Mucosa of stomach (tissue), 1 donor: ENCODE data around the gene CAMTA1.

Source experiments
- H3K27me3 ChIP-seq: one replicate; pipeline ENCODE4 v1.7.0; 2013; ENCODE audit warnings: mild to moderate bottlenecking, low read length; ENCODE audit not compliant: control insufficient read depth, insufficient read depth
- H3K36me3 ChIP-seq: one replicate; pipeline ENCODE4 v1.7.0; 2013; ENCODE audit warnings: low read length; ENCODE audit not compliant: control insufficient read depth, insufficient read depth
- H3K4me1 ChIP-seq: one replicate; pipeline ENCODE4 v1.7.0; 2013; ENCODE audit warnings: mild to moderate bottlenecking, low read length; ENCODE audit not compliant: control insufficient read depth, insufficient read depth
- H3K4me3 ChIP-seq: one replicate; pipeline ENCODE4 v1.7.0; 2013; ENCODE audit warnings: low read length
- H3K9ac ChIP-seq: one replicate; pipeline ENCODE4 v1.7.0; 2013; ENCODE audit warnings: mild to moderate bottlenecking, low read length, moderate library complexity
- H3K9me3 ChIP-seq: one replicate; pipeline ENCODE4 v1.7.0; 2013; ENCODE audit warnings: mild to moderate bottlenecking, low read length, moderate library complexity; ENCODE audit not compliant: control insufficient read depth
- donor health status: Pancreatic carcinoma.

CAMTA1 gene

DNA sequence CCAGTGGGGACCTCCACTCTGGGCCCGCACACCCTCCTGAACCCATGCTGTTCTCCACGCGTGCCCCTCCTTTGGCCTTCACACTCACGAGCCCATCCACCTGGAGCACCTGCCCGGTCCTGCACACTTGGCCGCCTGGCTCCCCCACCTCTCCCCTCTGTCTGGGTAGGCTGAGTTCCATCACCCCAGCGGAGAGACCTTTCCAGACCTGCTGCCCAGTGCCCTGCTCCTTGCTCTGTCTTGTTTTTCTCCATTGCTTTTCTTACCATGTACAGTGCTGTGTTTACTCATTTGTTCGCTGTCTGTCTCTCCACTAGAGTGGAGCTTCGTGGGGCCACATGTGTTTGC, 634.8 kb downstream of the CAMTA1 start:
- no peaks in the 10 kb centered on the region for H3K4me1 ChIP-seq
- no peaks in the 10 kb centered on the region for H3K36me3 ChIP-seq
- no peak overlapping the region for H3K9ac ChIP-seq

DNA sequence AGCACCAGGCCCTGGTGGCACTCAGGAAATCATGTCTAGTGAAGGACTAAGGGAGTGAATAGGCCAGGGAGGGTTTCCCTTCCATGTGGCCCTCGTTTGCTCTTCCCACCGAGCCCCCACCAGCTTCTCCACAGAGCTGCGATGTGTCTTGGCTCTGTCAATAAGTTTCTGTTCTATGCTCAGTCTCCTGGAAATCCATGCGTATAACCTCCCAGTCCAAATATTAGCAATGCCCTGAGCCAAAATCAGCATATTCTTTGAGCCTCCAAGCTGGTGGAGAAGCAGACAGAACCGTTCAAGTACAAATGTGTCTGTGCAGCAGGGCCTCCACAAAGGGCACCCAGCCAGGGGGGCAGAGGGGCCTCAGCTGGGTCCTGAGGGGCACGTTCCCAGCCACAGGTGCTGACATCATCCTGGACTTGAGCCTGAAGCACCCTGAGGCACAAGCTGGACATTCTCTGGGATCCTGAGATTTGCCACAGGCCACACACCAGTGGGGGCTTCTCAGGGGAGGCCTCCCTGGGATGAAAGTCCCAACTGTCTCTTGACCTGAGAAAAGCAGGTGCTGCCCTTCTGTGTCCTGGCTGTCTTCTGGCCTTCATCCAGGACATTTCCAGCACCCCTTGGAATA, 635.3 kb downstream of the CAMTA1 start:
- H3K9ac ChIP-seq: no peak overlapping the region
- H3K9me3 ChIP-seq: no peaks in the 10 kb centered on the region
- H3K36me3 ChIP-seq: no peaks in the 10 kb centered on the region
- no peaks in the 10 kb centered on the region for H3K4me1 ChIP-seq
- H3K27me3 ChIP-seq: no peaks in the 10 kb centered on the region
- no peak overlapping the region for H3K4me3 ChIP-seq

More for the DNA sequence above, 634.8 kb downstream of the CAMTA1 start:
- Histone ChIP-seq H3K9me3 (no peaks in the 10 kb centered on the region), H3K27me3 (no peaks in the 10 kb centered on the region), H3K4me3 (no peak overlapping the region)

DNA sequence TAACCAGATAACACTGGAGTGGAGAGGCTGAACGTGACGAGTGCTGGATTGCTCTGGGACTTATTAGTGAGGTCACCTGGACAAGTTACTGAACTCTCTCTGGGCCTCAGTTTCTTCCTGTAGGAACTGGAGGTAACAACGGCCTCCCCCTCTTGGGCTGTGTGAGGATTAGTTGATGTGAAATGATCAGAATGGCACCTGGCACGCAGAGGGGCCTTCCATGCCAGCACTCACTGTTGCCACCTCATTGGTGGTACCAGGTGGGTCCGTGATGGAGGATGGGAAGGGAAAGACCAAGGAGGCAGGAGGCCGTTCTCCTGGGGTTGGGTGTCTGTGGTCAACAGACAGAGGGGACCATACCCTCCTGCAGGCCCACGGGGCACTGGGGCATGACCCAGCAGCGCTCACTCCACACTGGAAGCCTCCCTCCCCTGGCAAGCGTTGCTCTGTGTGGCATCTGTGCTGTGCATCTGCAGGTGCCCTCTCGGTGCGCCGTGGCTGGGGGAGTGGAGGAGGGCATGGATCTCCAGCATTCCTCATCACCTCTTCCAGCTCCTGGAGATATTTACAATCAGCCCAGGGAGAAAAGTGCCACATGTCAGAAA, 636.3 kb downstream of the CAMTA1 start:
- no peaks in the 10 kb centered on the region for H3K27me3 ChIP-seq
- no peak overlapping the region for H3K9ac ChIP-seq
- H3K36me3 ChIP-seq: no peaks in the 10 kb centered on the region
- H3K9me3 ChIP-seq: no peaks in the 10 kb centered on the region
- no peaks in the 10 kb centered on the region for H3K4me1 ChIP-seq
- H3K4me3 ChIP-seq: no peak overlapping the region

DNA sequence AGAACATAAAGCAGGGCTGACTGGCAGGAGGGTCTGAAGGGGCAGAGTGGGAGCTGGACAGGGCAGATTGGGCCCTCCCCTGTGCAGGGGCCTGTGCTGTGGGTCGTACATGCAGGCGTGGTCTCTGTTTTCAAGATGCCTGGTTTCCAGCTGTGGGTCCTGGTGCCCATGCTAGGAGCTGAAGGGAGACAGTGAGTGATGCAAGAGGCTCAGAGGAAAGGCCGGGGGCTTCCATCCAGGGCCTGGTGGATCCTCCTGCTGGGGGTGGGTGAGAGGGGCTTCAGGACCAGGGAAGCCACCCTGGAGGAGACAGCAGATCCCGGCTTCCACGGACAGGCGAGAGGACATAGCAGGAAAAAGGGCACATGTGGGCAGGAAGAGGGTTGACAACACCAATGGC, 636.8 kb downstream of the CAMTA1 start:
- no peak overlapping the region for H3K9ac ChIP-seq
- no peaks in the 10 kb centered on the region for H3K27me3 ChIP-seq
- H3K36me3 ChIP-seq: no peaks in the 10 kb centered on the region
- no peaks in the 10 kb centered on the region for H3K9me3 ChIP-seq
- no peak overlapping the region for H3K4me3 ChIP-seq
- no peaks in the 10 kb centered on the region for H3K4me1 ChIP-seq

DNA sequence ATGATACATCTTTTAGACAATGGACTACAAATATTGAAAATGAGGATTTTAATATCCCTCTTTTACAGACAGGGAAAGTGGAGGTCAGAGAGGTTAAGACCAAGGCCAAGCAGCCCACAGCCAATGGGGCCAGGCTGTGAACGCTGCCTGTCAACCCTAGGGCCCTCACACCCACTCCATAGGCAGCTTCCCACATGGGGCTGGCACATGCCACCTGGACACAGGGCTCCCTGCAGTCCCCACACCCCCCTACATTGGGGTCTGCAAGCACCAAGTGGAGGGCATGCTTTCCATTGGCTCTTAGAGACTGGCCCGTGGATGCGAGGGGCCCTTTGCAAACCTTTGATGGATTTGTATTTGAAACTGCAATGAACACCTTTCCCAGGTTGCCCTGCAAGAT, 637.3 kb downstream of the CAMTA1 start:
- H3K9me3 ChIP-seq: no peaks in the 10 kb centered on the region

DNA sequence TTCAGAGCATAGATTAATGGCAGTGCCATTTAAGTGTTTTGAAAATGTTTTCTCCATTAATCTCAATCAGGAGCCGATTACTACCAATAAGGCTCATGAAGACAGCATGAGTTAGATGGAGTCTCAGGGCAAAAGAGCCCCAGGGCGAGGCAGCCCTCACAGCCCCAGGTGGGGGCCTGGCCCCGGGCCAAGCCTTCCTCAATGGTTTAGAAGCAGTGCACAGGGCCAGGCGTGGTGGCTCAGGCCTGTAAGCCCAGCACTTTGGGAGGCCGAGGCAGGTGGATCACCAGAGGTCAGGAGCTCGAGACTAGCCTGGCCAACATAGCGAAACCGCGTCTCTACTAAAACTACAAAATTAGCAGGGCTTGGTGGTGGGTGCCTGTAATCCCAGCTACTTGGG, 637.7 kb downstream of the CAMTA1 start:
- no peaks in the 10 kb centered on the region for H3K9me3 ChIP-seq
- H3K36me3 ChIP-seq: no peaks in the 10 kb centered on the region
- H3K4me3 ChIP-seq: no peak overlapping the region
- H3K4me1 ChIP-seq: no peaks in the 10 kb centered on the region
- no peak overlapping the region for H3K9ac ChIP-seq
- no peaks in the 10 kb centered on the region for H3K27me3 ChIP-seq

More for the DNA sequence above, 637.3 kb downstream of the CAMTA1 start:
- Histone ChIP-seq H3K36me3 (no peaks in the 10 kb centered on the region), H3K4me1 (no peaks in the 10 kb centered on the region), H3K9ac (no peak overlapping the region), H3K27me3 (no peaks in the 10 kb centered on the region), H3K4me3 (no peak overlapping the region)

DNA sequence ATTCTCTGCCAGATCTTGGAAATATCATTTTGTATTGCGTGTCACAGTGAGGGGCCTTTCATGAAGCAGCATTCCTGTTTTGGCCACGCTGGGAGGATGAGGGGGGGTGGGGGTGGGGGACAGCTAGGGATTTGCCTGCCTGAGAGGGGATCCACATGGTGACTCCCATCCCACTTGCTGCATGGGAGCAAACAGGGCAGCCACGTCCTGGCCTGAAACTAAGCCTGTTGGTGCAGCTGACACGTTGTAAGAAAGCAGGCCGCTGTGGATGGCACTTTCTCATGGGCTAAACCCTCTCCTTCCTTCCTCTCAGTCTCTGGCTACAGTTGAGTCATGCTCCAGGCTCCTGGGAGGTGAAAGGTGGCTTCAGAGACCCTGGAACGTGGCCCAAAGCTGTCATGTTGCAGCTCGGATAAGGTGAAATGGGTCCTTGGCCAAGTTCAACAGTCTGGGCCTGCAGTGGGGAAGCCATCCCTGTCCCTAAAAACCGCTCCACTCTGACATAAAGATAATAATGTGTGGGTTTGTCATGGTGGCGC, 639.2 kb downstream of the CAMTA1 start:
- Histone ChIP-seq H3K4me3 (no peak overlapping the region), H3K36me3 (no peaks in the 10 kb centered on the region), H3K4me1 (no peaks in the 10 kb centered on the region)

DNA sequence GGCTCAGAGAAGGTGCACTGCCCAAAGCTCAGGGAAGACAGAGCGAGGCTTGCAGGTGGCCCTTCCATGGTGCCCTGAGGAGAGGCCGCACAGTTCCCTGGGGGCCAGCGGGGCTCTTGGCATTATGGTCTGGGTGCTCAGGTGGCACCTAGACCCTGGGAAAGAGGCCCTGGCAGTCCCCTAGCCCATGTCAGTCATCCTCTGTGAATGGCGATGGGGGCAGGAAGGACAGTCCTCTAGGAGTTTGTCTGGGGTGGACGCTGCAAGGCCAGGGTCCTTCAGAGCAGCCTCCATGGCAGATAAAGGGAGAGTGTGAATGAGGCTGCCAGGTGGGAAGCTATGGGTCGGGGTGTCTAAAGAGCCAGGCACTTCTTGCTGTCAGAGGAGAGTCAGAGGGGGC, 640.0 kb downstream of the CAMTA1 start:
- Histone ChIP-seq H3K9me3 (no peaks in the 10 kb centered on the region), H3K27me3 (no peaks in the 10 kb centered on the region), H3K36me3 (no peaks in the 10 kb centered on the region), H3K4me1 (no peaks in the 10 kb centered on the region), H3K9ac (no peak overlapping the region), H3K4me3 (no peak overlapping the region)

More for the DNA sequence above, 639.2 kb downstream of the CAMTA1 start:
- H3K9ac ChIP-seq: no peak overlapping the region
- H3K27me3 ChIP-seq: no peaks in the 10 kb centered on the region
- H3K9me3 ChIP-seq: no peaks in the 10 kb centered on the region

DNA sequence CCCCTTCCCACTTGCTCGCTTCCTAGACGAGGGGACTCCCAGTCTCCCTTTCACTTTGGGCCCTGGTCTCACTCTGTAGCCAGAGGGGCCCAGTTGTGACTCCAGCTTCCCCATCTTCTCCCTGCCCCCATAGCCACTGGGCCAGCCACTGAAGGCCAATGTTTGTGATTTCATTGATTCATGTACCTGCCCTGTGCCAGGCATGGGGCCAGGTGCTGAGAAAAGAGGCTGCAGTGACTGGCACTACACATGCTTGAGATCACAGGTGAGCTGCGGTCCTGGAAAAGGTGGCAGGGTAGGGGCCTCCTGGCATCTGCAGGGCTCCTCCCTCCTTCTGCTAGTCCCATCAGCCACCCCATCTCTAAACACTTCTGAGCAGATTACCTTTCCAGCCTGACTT, 640.5 kb downstream of the CAMTA1 start:
- H3K9me3 ChIP-seq: no peaks in the 10 kb centered on the region
- H3K9ac ChIP-seq: no peak overlapping the region
- H3K27me3 ChIP-seq: no peaks in the 10 kb centered on the region
- no peak overlapping the region for H3K4me3 ChIP-seq
- H3K4me1 ChIP-seq: no peaks in the 10 kb centered on the region
- H3K36me3 ChIP-seq: no peaks in the 10 kb centered on the region

DNA sequence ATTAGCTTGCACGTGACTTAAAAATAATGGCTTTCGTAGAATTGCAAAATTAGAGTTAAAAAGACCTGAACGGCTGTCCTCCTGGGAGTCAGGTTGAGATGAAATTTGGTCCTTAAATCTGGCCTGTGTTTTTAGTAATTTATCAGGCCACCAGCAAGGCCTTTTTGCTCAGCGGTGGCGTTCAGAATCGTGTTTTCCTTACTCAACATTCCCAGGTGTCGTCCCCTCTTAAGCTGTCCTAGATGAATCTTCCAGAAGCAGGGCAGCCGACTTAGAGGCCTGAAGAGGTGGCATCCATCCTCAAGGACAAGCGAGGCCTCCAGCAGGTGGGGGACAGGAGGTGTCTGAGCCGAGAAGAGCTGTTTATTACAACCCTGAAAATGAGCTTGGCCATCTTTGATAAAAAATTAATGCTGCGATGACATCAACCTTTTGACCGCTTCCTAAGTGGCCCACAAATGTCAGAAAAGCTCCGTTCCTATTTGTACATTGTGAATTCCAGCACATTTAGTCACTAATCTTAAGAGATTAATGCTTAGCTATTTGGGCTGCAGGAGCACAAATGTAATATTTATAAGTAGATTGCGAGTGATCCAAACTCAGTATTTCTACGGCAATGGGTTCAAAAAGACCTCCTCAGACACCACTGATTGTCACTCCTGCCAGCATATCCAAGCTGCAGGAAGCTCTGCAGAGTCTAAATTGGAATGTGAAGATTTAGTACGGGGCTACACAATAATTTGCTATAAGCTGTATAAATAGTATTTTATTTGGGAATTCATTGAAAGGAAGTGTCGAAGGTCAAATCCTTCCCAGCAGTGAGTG, 641.7 kb downstream of the CAMTA1 start:
- Histone ChIP-seq H3K36me3 (no peaks in the 10 kb centered on the region), H3K4me1 (no peaks in the 10 kb centered on the region), H3K4me3 (no peak overlapping the region), H3K9ac (no peak overlapping the region), H3K27me3 (no peaks in the 10 kb centered on the region), H3K9me3 (no peaks in the 10 kb centered on the region)

DNA sequence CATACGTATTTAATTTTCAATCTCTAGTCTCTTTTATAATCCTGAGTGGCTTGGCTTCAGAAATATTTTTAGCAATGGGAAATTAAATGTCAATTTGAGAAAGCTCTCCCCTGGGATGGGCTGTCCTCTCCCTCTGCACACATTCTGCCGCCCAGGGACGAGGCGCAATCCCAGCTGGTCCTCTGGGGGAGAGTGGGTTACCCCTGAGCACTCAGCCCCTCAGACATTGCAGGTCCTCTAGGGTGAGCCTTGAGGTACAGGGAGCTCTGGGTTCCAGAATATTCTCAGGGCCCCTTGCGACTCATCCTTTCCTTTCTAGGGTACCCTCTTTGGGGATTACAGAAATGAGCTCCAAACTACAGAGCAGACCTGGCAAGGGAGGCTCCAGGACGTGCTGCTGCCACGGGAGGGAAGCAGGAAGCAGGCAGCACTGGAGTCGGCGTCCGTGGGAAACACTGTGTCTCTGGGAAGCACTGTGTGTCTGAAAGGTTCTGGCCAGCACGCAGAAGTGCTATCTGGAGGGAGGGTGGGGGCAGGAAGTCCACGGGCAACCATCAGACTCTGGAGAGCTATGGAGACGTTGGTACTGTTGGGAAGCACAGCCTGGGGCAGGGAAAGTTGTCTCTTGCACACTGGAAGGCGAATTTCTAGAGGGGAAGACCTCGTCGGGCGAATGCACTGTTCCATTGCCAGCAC, 642.5 kb downstream of the CAMTA1 start:
- no peaks in the 10 kb centered on the region for H3K4me1 ChIP-seq
- no peak overlapping the region for H3K9ac ChIP-seq
- no peak overlapping the region for H3K4me3 ChIP-seq
- no peaks in the 10 kb centered on the region for H3K36me3 ChIP-seq
- no peaks in the 10 kb centered on the region for H3K9me3 ChIP-seq
- H3K27me3 ChIP-seq: no peaks in the 10 kb centered on the region

DNA sequence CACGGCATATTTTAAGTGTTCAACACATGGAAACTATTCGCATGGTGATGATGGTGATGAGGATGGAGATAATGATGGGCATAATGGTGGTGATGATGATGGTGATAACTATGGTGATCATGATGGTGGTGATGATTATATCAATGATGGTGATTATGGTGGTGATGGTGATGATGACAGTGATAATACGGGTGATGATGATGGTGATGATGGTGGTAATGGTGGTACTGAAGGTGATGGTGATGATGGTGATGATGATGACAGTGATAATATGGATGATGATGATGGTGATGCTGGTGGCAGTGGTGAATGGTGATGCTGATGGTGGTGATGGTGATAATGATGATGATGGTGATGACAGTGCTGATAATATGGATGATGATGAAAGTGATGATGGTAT, 644.0 kb downstream of the CAMTA1 start:
- Histone ChIP-seq H3K9ac (no peak overlapping the region), H3K36me3 (no peaks in the 10 kb centered on the region), H3K4me1 (no peaks in the 10 kb centered on the region), H3K4me3 (no peak overlapping the region), H3K27me3 (no peaks in the 10 kb centered on the region), H3K9me3 (no peaks in the 10 kb centered on the region)
